ACHN (cell line): ENCODE results near the gene RBM7.

Source experiments
- DNase-seq: peaks from one replicate; pipeline ENCODE4 v3.0.0-alpha.2; 2015
- in situ Hi-C: cut with HindIII; loops from 2 replicates; pipeline ENCODE4 v1.10.0; 2017; ENCODE audit warnings: low sequenced_read_pairs, low pct_ligation_motif_present, low pct_unique_long_range_greater_than_20kb

RBM7 gene

DNA sequence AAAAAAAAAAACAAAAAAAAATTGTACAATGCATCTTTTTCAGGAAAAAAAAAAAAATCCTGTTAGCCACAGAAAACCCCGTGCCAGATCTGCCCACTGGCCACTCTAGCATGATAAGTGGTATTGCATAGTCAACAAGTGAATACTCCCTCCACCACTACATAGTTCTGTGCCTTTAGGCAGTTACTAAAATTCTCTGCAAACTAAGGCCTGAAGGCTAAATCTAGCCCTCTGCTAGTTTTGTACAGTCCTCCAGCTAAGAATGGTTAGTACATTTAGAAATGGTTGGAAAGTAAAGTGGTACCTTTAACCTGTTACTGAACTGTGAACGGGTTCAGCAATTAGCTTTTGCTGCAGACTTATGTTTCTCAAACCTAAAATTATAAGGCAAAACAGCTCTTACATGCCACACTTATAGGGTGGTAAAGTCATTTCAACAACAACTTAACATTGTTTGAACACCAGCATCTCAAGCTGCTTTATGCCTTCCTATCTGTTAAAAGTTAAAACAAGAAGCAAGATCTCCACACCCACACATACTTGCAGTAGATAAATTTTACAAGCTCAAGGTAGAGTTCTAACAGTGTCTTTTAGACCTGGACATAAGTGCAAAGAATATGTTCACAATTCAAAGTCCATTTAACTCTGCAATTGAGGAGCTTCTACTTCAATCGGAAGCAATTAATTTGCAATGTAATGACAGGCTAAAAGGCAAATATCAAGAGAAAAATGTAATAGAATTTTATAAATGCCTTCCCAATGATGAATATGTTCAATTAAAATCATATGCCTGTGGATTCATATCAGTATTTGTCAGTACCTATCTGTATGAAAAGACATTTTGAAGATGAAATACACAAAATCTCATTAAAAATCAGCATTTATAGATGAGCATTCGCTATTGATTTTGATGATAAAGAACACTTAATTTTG, 7.5 kb upstream of the RBM7 start:
- in situ Hi-C loops, result no loop called here
- DNase-seq, result no peak

DNA sequence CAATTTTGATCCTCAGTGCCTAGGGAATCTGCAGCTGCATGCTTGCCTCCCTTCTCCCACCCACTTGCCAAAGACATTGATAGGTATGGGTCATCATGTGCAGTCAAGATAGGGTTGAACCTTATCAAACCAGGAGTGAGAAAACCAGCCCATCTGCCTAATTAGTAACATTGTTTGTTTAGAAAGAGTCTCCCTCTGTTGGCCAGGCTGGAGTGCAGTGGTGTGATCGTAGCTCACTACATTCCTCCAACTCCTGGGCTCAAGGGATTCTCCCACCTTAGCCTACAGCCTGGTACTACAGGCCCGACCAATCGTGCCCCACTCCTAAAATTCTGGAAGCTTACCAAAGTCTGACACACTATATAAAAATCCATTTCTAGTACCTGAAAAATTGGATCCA, 4.7 kb upstream of the RBM7 start:
- DNase-seq, result no peak
- in situ Hi-C loops, result no loop called here

DNA sequence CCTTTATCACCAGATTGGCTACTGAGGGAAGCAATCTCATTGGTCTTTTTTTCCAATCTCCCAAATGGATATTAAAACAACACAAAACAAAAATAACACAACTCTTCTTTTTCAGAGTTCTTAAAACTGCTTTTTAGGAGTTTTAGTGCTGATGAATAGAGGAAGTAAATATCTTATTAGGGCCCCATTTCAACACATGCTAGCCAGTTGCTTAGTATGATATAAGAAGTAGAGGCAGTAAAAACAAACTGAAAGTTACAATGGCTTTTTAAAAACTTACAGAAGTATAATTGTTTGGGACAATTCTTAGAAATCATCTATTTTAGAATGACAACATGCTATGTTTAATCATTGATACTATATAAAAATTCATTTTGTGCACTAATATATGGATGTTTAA, 3.5 kb upstream of the RBM7 start:
- DNase-seq, result no peak
- in situ Hi-C loops, result no loop called here

DNA sequence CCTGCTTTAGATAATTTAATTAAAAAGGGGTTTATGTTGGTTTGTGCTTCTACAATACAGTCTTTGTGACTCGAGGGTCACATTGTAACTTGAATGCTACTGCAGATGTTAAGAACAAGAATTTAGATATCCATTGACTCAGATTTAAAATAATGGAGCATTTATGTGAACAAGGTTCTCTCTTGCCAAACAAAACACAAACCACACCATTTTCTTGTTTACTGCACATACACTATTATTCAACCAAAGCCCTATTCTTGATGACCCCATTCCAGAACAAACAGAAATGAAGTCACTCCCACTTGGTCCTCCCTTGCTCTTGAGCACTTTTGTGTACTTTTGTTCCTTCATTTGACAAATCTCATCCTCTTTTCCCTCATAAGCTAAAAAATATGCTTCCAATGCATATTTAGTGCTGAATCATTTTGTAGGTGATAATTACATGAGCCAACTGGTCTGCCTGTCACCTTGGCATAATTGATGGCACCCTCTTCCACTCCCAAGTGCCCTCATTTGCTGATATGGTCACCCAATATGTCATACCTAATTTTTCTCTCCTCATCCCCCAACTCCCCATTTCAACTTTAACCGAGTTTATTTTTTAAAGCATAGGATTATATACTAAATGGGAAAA, 3.0 kb upstream of the RBM7 start:
- no peak for DNase-seq
- in situ Hi-C loops, result no loop called here

DNA sequence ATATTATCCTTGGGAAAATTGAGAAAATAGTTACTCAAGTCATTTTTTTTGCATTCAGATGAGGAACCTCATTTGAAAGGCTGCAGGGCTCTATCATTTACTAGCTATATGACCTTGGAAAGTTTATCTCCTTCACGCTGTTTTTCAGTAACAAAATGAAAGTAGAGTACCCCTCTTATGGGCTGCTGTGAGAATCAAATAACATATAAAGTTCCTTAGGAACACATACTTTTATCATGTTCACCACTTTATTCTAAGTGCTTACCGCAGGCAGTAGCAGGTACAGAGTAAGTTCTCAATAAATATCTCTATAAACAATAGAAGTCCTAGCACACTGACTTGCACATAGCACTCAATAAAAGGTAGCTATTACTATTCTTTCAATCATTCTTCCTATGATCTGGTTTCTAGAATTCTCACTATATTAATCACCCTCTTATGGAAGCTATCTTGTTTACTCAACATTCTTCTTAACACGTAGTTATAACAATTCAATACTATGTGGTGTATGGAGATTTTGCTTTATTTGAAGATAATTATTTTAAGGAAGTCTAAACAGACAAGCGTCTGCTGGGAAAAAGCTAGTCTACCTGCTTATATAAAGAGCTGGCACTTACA, 2.1 kb upstream of the RBM7 start:
- peak; percentile 25 for DNase-seq
- in situ Hi-C loops, result no loop called here

DNA sequence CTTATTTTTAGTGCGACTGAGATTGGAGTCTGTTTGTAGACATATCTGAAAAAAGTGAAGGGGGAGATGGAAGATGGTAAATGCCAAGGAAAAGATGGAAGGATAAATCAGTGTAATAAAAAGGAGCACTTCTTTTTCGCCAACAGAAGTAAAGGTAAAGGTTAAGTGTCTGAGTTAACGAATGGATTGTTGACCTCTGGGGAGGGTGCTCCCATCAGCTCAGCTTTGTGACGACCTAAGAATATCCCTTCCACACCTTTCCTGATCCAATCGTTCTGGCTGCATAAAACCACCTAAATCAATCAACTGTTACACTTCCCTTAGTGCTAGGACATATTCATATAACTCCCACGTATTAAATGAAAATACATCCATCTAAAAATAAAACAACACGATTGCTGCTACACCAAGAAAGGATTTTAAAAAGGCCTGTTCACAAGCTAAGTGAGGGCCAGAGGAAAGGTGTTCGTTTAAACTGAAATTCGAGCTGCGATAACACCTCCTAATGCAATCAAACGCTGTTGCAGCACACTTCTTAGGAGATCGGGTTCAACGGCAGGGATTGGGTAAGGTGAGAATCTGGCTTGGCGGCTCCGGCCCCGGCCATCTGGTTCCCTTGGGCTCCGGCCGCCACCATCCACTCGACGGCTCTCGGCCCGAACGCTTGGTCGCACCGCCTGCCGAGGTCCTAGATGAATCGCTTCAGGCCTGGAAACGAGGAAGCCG, 813 bp upstream of the RBM7 start:
- peak; percentile 49 for DNase-seq
- in situ Hi-C loops, result no loop called here

DNA sequence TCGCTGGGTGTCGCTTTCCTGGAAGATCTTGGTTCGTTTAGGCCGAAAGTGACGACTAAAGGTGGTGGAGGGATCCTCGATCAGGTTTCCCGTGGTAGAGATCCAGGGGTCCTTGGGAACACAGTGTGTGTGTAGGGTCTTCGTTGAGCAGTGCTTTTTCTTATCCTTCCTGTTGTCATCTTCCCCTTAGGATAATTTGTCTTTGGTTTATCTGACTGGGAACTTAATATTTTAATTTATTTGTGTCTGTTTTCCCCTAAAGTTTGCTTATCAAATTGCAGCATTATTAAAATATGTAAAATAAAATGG, 403 bp downstream of the RBM7 start:
- no peak for DNase-seq
- in situ Hi-C loops, result no loop called here

DNA sequence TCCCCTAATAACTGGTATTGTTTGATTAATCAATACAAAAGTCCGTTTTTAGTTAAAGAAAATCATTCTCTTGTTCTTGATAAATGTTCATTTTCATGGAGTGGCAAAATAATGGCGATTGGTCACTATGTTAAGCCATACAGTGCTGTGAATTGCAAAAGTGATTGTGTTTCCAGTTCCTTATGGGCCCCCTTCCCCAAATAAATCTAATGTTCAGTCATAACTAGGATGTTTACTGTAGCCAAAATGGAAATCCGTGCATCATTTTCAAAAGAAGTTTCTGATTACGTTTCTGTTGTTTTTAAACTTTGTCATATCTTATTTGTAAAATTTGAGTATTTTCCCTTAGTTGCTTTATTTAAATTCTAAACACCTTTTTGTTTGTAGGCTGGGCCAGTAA, 845 bp downstream of the RBM7 start:
- DNase-seq, result no peak
- in situ Hi-C loops, result no loop called here

DNA sequence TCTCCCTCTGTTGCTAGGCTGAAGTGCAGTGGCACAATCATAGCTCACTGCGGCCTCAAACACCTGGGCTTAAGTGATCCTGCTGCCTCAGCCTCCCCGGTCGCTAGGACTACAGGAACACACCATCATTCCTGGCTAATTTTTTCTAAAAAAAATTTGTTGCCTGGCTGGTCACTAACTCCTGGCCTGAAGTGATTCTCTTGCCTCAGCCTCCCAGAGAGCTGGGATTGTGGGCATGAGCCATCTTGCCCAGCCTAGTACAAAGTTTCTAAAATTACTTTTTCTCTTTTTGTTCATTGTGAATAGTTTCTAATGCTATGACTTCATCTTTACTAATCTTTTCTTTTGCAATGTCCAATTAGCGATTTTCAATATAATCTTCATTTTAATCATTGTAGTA, 12.5 kb downstream of the RBM7 start:
- DNase-seq, result no peak
- in situ Hi-C loops, result no loop called here

DNA sequence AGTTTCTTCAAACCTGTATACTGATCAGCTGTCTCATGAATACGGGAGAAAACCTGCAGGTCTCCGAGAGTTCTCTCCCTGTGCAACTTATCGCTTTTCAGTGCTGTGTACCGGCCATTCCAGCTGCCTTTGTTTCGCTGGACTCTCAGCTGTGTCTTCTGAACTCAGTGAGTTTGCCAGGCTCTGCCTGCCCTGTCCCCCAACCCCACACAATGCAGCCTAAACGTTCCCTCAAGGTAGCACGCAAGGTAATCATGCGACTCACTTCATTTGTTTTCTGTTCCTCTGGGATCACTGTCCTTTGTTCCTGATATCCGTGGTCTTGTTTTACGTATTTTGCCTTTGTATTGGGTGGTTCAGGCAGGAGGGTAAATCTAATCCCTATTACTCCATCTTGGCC, 13.5 kb downstream of the RBM7 start:
- DNase-seq, result no peak
- in situ Hi-C loops, result no loop called here

DNA sequence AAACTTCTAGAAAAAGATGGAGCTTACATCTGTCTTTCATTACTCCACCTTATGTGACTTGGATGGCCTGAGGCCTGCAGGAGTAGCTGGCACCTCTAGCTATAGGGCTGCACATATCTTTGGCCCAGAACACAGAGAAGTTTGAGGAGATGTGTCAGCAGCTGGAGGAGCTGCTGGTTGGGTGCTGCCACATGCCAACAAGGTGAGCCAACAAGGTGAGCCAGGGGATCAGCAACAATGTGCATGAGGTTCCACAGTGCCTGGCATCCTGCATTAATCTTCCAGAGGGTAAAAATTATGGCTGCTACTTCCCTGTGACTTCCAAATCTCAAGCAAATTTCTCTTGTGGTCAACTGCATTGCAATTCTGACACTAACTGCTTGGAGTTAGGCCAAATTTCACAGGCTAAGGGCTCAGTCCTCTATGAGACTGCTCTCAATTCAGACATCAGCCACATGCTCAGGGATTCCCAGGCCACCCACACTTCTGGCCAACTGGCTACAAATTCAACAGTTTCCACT, 16.0 kb downstream of the RBM7 start:
- in situ Hi-C loops, result no loop called here
- DNase-seq, result no peak

DNA sequence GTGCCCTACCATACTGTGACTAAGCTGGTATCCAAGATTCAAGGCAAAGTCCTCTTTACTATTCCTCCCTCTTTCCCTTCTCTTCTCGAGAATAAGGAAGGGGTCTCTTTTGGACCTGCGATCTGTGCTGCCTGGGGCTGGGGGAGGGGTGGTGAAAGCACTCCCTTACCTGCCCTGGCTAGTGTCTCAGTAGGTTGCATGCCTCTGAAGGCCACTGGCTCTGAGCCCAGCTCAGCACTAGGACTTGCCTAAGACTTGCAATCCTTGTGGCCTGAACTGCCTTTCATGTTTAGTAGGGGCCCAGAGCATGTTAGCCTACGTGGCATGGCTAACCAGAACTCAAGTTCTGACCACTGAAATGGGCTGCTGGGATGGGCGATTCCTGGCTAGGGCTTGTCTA, 25.8 kb downstream of the RBM7 start:
- DNase-seq, result no peak
- in situ Hi-C loops, result no loop called here

DNA sequence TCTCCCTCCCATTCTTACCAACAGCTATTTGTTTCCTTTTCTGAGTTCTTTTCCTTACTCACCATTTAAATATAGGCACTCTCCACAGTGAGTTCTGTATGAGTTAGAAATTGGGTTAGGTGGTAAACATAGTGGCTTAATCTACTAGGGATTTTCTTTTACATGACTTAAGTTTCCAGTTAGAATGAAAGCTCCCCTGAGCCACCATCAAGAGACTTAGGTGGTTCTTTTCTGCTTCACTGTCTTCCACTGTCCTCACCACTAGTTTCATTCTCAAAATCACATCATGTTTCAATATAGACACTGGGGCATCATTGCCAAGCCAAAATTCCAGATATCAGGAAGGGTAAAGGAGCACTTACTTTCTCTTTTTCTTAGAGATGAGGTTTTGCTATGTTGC, 29.8 kb downstream of the RBM7 start:
- in situ Hi-C loops, result no loop called here
- no peak for DNase-seq

DNA sequence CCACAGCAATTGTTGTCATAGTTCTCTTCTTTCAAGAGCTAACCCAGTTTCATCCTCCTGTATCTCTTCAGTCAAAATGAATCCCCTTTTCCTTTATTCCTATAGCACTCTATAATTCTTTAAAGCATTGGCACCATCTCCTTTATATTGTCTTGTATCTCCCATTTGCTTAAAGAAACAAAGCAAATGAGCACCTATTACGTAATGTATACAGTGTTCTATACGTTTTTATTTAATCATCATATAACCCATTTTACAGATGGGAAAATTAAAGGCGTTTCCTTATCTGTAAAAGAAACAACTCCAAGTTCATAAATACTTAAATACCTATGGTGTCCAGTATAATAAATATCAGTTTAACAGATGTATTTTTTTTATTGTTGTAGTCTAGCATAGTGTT, 32.4 kb downstream of the RBM7 start:
- in situ Hi-C loops, result no loop called here
- no peak for DNase-seq

DNA sequence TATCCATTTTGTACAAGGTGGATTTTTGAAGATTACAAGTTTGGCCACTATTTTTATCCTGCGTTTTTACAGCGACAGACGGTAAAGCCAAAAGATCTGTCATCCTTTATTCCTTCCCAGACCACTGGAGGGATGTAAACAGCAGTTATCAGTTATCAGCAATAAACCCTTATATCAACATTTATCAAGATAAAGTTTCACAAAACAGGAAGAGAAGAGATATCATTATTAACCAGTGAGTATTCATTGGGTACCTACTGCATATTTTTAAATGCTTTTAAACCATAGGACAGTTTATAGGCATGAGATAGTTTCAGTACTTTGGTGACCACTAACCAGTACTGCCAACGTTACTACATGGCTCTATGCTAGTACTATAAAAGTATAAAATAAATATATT, 32.9 kb downstream of the RBM7 start:
- no peak for DNase-seq
- in situ Hi-C loops, result no loop called here

DNA sequence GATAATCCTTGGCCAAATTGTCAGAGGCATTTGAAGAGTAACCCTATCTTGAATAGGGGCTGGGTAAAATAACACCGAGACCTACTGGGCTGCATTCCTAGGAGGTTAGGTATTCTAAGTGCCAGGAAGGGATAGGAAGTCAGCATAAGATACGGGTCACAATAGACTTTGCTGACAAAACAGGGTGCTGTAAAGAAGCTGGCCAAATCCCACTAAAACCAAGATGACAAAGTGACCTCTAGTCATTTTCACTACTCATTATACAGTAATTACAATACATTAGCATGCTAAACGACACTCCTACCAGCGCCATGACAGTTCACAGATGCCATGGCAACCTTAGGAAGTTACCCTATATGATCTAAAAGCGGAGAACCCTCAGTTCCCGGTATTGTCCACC, 37.8 kb downstream of the RBM7 start:
- no peak for DNase-seq
- in situ Hi-C loops, result no loop called here

DNA sequence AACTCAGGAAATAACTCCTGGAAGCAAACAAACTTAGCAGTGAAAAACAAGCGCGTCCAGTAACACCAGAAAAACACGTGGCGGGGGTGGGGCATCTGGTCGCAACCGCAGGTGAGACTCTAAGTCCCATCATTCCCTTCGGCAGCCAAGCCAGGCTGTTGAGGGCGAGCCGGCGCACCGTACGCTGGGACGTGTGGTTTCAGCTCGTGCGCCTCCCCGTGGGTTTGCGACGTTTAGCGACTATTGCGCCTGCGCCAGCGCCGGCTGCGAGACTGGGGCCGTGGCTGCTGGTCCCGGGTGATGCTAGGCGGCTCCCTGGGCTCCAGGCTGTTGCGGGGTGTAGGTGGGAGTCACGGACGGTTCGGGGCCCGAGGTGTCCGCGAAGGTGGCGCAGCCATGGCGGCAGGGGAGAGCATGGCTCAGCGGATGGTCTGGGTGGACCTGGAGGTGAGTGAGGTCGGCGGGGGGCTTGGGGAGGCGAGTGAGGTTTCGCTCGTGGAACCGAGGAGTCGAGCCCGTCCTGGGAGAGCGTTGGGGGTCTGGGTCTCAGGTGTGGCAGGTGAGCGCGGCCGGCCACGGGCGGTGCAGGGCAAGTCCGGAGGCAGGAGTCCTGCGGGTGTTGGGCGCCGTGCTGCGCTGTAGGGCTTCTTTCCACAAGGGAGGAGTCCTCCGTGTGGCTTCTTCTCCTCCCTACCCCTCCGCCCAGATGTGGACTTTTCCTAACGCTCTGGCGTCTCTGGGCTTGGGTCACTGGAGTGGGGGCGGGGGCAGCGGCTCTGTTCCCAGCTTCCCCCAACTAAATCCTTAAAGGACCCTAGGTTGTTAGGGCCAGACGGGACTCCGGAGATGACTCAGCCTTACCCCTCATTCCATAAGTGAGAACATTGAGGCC, 39.0 kb downstream of the RBM7 start, which contains the start of gene REXO2:
Gene REXO2 (plus strand): TSS at position 239 of the 892 bp plus-strand sequence. CDS start 62 bp downstream, at position 301.
- DNase-seq, result peak; percentile 92
- in situ Hi-C loops, result no loop called here
